ENCODE data around the gene PRAMEF7. TPM values are rescaled to one million over a fixed set of nuclear protein-coding genes. Genes with fewer than 3 reads are reported as not detected.
"Not testable (repeated sequence)": the region's sequence is repeated elsewhere in the genome, so short reads cannot be mapped to it uniquely, and the experiment has no call there.

Gene PRAMEF7
- total RNA-seq (not detected), polyA plus RNA-seq (not detected)
- long read RNA-seq, donor 1 = 0 reads
- long read RNA-seq, donor 2 = 0 reads
- long read RNA-seq, donor 3 = 0 reads

- H3K27ac ChIP-seq; H3K4me1 ChIP-seq; H3K27me3 ChIP-seq; intact Hi-C loops (cut with DNase I); H3K4me3 ChIP-seq; DNase-seq; H3K36me3 ChIP-seq; H3K9me3 ChIP-seq; ATAC-seq: not testable (repeated sequence)
- no CpG with 5 or more reads among the region's 1 CpG for WGBS, 4 donors
Measured at GRCh38 chr1:12916310-12916709, at the start of gene PRAMEF7. Gene PRAMEF7, plus strand, starts transcription at chr1:12916610. Its CDS starts 1,083 bp downstream, at chr1:12917693.

DNA sequence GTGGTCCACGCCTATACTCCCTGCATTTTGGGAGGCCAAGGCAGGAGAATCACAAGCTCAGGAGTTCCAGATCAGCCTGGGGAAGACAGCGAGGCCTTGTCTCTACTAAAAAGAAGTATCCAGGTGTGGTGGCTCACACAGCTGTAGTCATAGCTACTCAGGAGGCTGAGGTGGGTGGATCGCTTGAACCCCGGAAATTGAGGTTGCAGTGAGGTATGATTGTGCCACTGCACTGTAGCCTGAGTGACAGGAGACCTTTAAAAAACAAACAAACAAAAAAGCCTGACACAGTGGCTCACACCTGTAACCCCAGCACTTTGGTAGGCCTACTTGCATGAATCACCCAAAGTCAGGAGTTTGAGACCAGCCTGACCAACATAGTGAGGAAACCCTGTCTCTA is 38.0 kb upstream of the PRAMEF7 start:
- DNase-seq; H3K9me3 ChIP-seq; H3K27me3 ChIP-seq; H3K36me3 ChIP-seq; H3K27ac ChIP-seq; H3K4me3 ChIP-seq; intact Hi-C loops (cut with DNase I); H3K4me1 ChIP-seq; ATAC-seq: not testable (repeated sequence)
- 80 to 88% (median 82%) methylated on average over 1 to 3 of the region's 4 CpGs for WGBS, 4 donors

DNA sequence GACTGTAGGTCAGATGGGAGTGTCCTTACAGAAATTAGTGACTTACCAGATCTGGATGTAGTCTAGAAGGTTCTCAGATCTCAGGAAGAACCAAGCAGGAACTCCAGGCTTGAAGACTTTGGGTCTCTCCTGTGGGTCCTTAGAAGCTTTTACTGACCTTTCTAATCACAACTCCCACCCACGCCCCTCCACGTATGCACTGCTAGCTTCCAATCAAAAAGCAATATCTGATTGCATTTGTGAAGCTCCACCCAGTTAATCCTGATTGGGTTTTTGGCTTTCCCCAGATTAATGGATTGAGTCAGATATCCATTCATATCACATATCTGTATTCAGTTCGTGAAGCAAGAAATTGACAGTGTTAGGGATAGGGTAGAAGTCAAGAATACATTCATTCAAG is 30.3 kb upstream of the PRAMEF7 start, which contains the start of gene PRAMEF4:
Gene PRAMEF4 (minus strand): TSS at position 101 of the 400 bp plus-strand sequence. CDS start 2,807 bp downstream, outside the sequence.
- H3K27ac ChIP-seq; H3K27me3 ChIP-seq; H3K4me3 ChIP-seq; H3K4me1 ChIP-seq; H3K9me3 ChIP-seq; intact Hi-C loops (cut with DNase I); DNase-seq; H3K36me3 ChIP-seq; ATAC-seq: not testable (repeated sequence)
- WGBS, 4 donors = 41 to 73% (median 67%) methylated on average over 3 of the region's 3 CpGs

GRCh38 chr1:12898170-12898569 is 18.2 kb upstream of the PRAMEF7 start, which contains the start of gene PRAMEF10:
Gene PRAMEF10, minus strand, starts transcription at chr1:12898270. Its CDS starts 2,423 bp downstream, at chr1:12895847.
- H3K9me3 ChIP-seq; H3K36me3 ChIP-seq; H3K27me3 ChIP-seq; intact Hi-C loops (cut with DNase I); H3K4me1 ChIP-seq; H3K4me3 ChIP-seq; DNase-seq; H3K27ac ChIP-seq; ATAC-seq: not testable (repeated sequence)
- WGBS, 4 donors = 57% methylated on average over 1 of the region's 1 CpG; no CpG with 5 or more reads in 2 of the 4 donors

DNA sequence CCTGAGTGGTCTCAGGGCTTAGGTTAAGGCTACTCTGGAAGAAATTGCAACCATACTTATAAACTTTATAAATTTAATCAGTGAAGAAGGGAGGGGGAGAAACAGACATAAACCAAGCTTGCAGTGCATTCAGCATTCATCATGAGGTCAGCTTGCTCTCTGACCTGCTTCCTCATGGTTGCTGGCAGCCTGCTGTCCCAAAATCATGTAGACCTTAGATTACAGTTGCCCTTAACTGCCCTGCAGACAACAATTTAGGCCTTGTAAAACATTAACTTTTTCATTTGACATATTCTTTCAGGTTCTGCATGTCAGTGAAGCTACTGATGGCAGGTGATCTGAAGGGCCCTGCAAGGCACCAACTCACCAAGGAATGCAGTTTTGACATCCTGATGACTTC is 17.2 kb upstream of the PRAMEF7 start:
- H3K4me3 ChIP-seq; H3K27me3 ChIP-seq; DNase-seq; H3K36me3 ChIP-seq; ATAC-seq; H3K4me1 ChIP-seq; intact Hi-C loops (cut with DNase I); H3K9me3 ChIP-seq; H3K27ac ChIP-seq: not testable (repeated sequence)

- H3K27ac ChIP-seq; H3K9me3 ChIP-seq; H3K4me3 ChIP-seq; ATAC-seq; H3K4me1 ChIP-seq; H3K36me3 ChIP-seq; intact Hi-C loops (cut with DNase I); DNase-seq; H3K27me3 ChIP-seq: not testable (repeated sequence)
- WGBS, 4 donors = 72 to 100% (median 77%) methylated on average over 1 to 4 of the region's 5 CpGs
Measured at GRCh38 chr1:12903793-12904572, 12.4 kb upstream of the PRAMEF7 start.

GRCh38 chr1:12921749-12922148 is 5.3 kb downstream of the PRAMEF7 start:
- H3K27me3 ChIP-seq; ATAC-seq; H3K27ac ChIP-seq; H3K36me3 ChIP-seq; H3K4me3 ChIP-seq; H3K4me1 ChIP-seq; DNase-seq; H3K9me3 ChIP-seq; intact Hi-C loops (cut with DNase I): not testable (repeated sequence)
- WGBS, 4 donors = 60 to 82% (median 73%) methylated on average over 2 of the region's 2 CpGs

DNA sequence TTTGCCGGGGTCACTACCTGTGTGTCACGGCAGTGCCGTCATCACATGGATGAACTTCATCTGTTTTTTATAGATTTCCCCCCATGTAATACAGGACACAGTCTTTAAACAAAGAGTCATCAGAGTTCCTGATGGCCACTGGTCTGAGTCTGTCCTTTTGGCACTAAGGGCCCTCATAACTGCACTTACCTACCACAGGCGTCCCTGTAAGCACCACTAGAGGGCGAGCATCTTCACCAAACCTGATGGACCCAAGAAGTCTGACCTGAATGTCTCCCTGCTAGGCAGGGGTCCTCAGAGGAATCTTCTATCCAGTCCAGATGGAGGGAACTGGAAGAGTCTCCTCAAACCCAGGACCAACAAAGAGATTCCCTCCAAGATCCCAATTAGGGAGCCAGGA is 8.0 kb downstream of the PRAMEF7 start:
- H3K27me3 ChIP-seq; intact Hi-C loops (cut with DNase I): not testable (repeated sequence)

GRCh38 chr1:12947480-12947879 is 31.1 kb downstream of the PRAMEF7 start, which contains the start of gene PRAMEF6:
Gene PRAMEF6, minus strand, starts transcription at chr1:12947580. Its CDS starts 5,062 bp downstream, at chr1:12942518.
- H3K4me1 ChIP-seq; DNase-seq; H3K27ac ChIP-seq; ATAC-seq; H3K9me3 ChIP-seq; intact Hi-C loops (cut with DNase I); H3K4me3 ChIP-seq; H3K27me3 ChIP-seq; H3K36me3 ChIP-seq: not testable (repeated sequence)
- WGBS, 4 donors = 68 to 89% (median 82%) methylated on average over 2 to 4 of the region's 4 CpGs

More for the DNA sequence above, 8.0 kb downstream of the PRAMEF7 start:
- H3K4me1 ChIP-seq, H3K9me3 ChIP-seq, DNase-seq, ATAC-seq, H3K4me3 ChIP-seq, H3K27ac ChIP-seq, H3K36me3 ChIP-seq: not testable (repeated sequence)
- 31 to 58% (median 33%) methylated on average over 3 to 5 of the region's 5 CpGs; no CpG with 5 or more reads in 1 of the 4 donors for WGBS, 4 donors

Data from heart left ventricle (tissue), 16 donors.